GM18517 (cell line): ENCODE data around the gene MTUS2.

ENCODE experiments used
- ATAC-seq: cut with Tn5 transposase; IDR thresholded peaks from one replicate; pipeline ENCODE4 v1.9.1; 2021; ENCODE audit warnings: mild to moderate bottlenecking, moderate library complexity; ENCODE audit not compliant: unreplicated experiment

Gene MTUS2

GRCh38 chr13:28856287-28856686, 36.1 kb downstream of the MTUS2 start:
- no peak for ATAC-seq

GRCh38 chr13:28859069-28859468, 38.9 kb downstream of the MTUS2 start:
- ATAC-seq, result no peak

- no peak for ATAC-seq
These were observed 39.6 kb downstream of the MTUS2 start for GRCh38 chr13:28859717-28860116.

- ATAC-seq, result no peak
These were observed 44.4 kb downstream of the MTUS2 start for GRCh38 chr13:28864544-28864943.

GRCh38 chr13:28865149-28865744, 45.1 kb downstream of the MTUS2 start:
- no peak for ATAC-seq

GRCh38 chr13:28865951-28866350, 45.8 kb downstream of the MTUS2 start:
- ATAC-seq, result no peak

GRCh38 chr13:28866932-28867331, 46.8 kb downstream of the MTUS2 start:
- ATAC-seq, result no peak

GRCh38 chr13:28867564-28867963, 47.4 kb downstream of the MTUS2 start:
- no peak for ATAC-seq

GRCh38 chr13:28872427-28873176, 52.5 kb downstream of the MTUS2 start:
- no peak for ATAC-seq

- no peak for ATAC-seq
These were observed 55.9 kb downstream of the MTUS2 start for GRCh38 chr13:28875846-28876615.

- ATAC-seq, result no peak
These were observed 57.3 kb downstream of the MTUS2 start for GRCh38 chr13:28877408-28877807.

- ATAC-seq, result no peak
These were observed 65.0 kb downstream of the MTUS2 start for GRCh38 chr13:28885181-28885580.

GRCh38 chr13:28889086-28889732, 69.1 kb downstream of the MTUS2 start:
- no peak for ATAC-seq

- no peak for ATAC-seq
These were observed 70.6 kb downstream of the MTUS2 start for GRCh38 chr13:28890712-28891111.

GRCh38 chr13:28918030-28918429, 97.9 kb downstream of the MTUS2 start:
- ATAC-seq, result no peak

- no peak for ATAC-seq
These were observed 102.2 kb downstream of the MTUS2 start for GRCh38 chr13:28922341-28922740.

GRCh38 chr13:28935104-28935503, 115.0 kb downstream of the MTUS2 start:
- no peak for ATAC-seq

GRCh38 chr13:28942906-28943305, 122.8 kb downstream of the MTUS2 start:
- no peak for ATAC-seq

GRCh38 chr13:28953714-28954418, 133.7 kb downstream of the MTUS2 start:
- no peak for ATAC-seq

GRCh38 chr13:28954419-28954725, 134.2 kb downstream of the MTUS2 start:
- no peak for ATAC-seq

GRCh38 chr13:28954810-28955209, 134.7 kb downstream of the MTUS2 start:
- ATAC-seq, result no peak
